ENCODE measurements around the gene MAP4K5.

Gene MAP4K5

GRCh38 chr14:50475460-50475859 lies 56.9 kb downstream of the MAP4K5 start:
- DNase-seq = no peak

DNA sequence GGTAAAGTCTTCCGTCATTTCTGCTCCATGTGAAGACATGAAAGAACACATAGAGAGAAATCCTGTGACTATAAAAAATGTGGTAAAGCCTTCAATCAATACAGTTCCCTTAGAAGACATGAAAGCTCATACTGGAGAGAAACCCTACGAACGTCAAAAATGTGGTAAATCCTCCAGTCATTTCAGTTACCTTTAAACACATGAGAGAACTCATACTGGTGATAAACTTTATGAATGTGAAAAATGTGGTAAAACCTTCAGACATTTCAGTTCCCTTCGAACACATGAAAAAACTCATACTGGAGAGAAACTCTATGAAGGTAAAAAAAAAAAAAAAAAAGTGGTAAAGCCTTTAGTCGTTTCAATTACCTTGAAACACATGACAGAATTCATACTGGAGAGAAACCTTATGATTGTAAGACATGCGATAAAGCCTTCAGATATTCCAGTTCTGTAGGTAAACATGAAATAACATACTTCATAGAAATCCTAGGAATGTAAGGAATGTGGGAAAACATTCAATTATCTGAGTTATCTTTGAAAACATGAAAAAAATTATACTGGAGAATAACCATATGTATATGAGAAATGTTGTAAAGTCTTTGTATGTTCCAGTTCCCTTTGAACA lies 60.4 kb downstream of the MAP4K5 start:
- DNase-seq = no peak

DNA sequence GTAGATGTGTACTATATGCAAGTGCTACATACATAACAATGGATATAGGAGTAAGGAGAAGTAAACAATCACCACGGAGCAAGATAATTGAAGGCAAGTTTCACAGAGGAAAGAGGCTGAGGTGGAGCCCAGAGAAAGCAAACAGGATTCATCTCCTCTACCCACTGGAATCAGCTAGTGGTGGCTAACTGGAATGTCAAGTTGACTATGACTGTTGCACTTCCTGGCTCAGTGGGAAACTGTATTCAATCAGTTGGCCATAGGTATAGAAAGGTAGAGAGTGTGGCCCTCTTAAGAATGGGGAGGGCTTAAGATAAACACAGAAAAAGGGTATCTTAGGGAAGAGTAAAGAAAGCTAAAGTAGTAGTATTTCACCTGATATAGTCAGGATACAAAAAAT lies 62.4 kb downstream of the MAP4K5 start:
- no peak for DNase-seq

DNA sequence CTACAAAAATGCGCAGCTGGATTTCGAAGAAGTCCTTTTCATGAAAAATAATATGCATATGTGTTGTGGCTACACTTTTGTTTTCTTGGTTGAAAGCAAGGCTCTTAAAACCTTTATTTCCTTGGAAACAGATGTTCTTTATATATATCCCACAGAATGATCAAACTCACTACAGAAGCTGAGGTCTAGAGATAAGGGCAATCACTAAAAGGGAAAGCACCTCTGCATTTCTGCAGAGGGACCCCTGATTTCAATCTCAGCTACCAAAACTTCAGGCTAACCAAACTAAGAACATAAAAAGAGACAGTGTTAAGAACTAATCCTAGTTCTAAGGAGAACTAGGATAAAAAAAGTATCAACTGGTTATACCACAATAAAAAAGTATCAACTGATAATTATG lies 70.3 kb downstream of the MAP4K5 start:
- DNase-seq = no peak

DNA sequence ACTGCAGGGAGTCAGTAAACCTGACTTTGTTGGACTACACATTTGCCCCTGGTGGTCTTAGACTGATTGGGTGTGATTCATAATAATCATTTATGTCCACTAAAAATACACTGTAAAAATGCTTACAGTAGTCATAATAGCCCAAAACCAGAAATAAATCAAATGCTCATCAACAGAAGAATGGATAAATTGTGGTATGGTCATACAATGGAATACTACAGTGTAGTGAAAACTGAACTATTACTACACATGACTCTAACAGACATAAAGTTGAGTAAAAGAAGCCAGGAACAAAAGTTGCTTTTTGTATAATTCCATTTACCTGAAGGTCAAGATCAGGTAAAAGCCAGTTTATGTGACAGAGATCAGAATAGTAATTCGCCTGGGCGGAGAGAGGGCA lies 78.5 kb downstream of the MAP4K5 start:
- DNase-seq = no peak

DNA sequence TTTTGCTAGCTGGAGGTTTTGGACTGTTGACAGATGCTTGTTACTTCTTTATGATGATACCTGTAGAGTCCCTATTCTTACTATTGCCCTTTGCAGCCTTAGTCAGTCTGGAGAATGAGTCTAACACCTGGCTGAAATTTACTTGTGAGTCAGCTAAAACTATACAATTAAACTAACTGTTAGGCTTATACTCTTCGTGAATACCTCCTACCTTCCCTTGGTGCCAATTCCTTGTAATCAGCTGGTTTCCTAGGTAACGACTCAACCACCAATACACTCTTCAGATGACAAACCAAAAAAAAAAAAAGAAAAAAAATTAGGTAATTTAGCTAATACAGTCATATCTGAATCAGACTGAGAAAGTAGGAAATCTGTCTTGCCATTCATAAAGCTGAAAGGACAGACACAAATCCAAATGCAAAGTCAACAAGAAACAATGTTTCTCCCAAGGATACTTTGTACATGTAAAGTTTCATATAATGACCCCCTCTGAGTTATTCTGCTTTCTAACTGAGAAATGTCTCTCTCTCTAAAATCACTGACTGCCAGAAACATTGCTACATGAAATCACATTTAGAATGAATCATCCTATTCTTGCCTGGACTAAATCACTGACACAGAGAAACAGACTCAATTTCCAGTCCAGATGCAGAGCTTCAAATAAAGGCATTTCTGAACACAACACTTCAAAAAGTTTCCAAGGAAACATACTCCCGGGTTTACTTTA lies 79.2 kb downstream of the MAP4K5 start:
- DNase-seq = no peak

DNA sequence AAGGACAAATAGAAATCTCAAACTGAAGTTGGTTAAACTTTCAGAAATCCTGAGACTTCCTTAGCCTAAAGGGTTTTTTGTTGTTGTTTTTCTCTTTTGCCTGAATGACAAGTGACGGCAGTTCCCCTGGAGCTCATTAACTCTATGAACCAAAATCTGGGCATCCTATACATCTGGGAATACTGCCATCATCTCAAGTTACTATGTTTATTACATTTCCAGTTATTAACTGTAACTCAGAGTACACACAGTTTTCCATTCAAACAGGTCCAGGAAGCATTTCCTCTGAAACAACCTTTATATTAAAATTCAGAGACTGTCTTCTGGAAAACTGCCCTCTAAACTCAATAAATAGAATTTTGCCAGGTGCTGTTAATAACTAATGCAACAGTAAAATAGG lies 80.1 kb downstream of the MAP4K5 start:
- DNase-seq = no peak

GRCh38 chr14:50451854-50452253 lies 80.5 kb downstream of the MAP4K5 start:
- no peak for DNase-seq

GRCh38 chr14:50447461-50447860 lies 84.9 kb downstream of the MAP4K5 start:
- no peak for DNase-seq

DNA sequence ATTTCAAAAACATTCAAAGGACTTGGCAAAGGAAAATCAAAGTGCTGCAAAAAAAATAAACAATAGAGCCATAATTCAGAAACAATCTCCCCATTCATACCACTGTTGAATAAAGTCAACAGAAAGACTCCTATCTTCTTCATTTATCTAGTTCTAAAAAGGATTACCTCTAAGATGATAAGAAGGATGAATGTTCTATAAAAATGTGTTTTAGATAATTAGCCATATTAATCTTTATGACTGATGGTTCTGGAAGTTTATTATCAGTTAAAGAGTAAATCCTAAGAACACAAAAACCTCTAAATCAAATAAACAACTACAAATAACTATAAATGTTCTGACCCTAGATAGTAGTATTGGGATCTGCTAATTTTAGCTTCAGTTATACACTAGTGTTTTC lies 97.8 kb downstream of the MAP4K5 start:
- no peak for DNase-seq

GRCh38 chr14:50432131-50432530 lies 100.2 kb downstream of the MAP4K5 start:
- no peak for DNase-seq

DNA sequence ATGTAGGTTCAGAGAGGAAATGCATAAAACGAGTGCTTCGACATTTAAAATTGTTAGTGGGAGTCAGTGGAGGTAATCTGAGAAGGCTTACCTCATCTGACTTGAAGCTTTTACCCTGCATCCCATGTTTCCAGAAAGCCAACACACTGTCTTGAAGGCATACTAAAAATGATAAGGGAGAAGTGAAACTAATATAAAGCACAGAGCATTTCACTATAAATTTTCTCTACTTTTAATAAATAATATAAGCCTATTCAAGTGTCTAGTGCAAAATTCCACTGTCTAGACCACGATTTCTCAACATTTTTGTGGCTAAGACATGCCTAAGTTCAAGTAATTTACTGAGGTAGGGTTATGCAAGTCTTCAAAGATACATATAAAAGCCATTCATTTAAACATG lies 106.6 kb downstream of the MAP4K5 start:
- no peak for DNase-seq

DNA sequence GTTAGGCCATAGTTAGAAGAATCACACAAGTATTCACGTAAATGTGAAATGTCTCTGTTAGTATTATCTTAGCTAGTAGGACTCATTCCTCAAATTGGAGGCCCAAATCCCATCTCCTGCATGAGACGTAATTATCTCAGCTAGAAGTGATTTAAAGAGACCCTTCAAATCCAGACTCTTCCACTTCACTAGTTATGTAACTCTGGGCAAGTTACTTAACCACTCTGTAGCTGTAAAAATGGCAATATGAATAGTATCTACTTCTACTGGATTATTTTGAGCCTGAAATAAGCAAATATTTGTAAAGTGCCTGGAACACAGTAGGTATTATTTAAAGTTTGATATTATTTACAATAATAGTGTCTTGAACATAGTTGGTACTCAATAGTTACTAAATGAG lies 107.3 kb downstream of the MAP4K5 start:
- DNase-seq = no peak

DNA sequence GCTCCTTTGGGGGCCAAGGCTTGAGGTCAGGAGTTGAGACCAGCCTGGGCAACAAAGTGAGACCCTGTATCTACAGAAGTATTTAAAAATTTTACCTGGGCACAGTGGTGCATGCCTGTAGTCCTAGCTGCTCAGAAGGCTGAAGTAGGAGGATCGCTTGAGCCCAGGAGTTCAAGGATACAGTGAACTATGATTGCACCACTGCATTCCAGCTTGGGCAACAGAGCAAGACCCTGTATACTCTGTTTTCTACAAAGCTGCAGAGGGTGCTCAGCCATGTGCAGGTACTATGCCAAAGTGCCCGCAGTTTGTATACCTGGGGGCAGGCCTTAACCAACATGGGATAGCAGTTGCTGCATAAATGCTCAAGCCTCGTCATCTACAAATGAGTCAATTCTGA lies 108.8 kb downstream of the MAP4K5 start:
- DNase-seq = no peak

DNA sequence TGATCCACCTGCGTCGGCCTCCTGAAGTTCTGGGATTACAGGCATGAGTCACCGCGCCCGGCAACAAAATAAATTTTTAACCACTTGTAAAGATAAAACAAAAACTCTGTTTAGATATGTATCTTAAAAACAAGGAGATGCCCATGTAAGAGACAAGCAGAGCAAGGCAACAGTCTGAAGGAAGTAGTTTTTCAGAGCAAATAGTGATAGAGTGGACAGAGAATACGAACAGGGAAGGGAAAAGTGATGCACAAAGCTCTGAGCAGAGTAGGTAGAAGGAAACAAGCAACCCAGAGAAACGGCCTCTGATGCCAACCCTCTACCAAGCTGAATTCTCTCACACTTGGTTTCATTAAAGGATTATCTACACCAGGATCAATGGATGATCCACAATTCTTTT lies 110.9 kb downstream of the MAP4K5 start:
- DNase-seq = no peak

GRCh38 chr14:50417853-50418252 lies 114.5 kb downstream of the MAP4K5 start:
- DNase-seq = no peak

GRCh38 chr14:50410921-50411320 lies 121.4 kb downstream of the MAP4K5 start:
- DNase-seq = no peak

- no peak for DNase-seq
These were observed 122.3 kb downstream of the MAP4K5 start for GRCh38 chr14:50410071-50410470.

DNA sequence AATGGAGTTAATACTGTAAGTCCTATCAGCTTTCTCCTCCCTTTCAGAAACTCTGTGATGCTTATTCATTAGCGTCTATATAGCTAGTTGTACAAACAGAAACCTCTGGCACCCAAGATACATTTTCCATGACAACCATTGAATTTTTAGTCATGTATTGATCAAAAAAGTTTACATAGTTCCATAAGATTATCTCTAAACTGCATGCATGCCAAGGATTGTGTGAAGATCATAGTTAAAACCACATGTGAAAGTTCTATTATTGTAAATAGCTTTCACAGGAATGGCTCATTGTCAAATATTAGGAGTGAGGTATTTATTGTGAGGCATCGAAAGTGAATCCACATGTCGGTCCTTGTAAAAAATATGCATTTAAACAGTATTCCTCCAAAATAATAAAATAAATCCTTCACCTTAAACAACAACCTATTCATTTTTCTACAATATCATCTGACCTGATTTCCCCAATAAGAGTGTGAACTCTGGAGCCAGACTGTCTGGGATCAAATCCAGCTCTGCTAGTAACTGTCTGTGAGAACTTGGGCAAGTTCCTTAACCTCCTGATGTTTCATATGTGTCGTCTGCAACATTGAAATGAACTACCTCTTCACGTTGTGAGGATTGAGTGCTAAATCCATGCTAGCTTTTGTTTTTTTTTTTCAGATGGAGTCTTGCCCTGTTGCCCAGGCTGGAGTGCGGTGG lies 125.1 kb downstream of the MAP4K5 start:
- DNase-seq = no peak

DNA sequence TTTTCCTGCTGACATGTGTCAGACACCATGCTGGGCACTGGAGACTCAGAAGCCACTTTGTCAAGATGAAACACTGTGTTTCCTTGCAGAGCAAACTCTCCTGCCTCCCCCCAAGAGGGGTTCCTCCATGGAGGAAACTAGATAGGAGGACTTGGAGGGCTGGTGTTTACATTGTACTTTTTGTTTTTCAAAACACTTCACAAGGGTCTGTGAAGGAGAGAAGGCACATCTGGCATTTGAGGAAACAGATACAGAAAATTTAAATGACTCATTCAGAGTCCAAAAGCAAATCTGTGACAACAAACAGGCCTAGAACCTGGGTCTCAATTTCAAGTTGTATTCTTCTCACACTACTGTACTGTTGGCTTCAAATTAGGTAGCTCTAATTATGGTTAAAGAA lies 128.9 kb downstream of the MAP4K5 start:
- DNase-seq = no peak

GRCh38 chr14:50402965-50403364 lies 129.4 kb downstream of the MAP4K5 start:
- DNase-seq = no peak

DNA sequence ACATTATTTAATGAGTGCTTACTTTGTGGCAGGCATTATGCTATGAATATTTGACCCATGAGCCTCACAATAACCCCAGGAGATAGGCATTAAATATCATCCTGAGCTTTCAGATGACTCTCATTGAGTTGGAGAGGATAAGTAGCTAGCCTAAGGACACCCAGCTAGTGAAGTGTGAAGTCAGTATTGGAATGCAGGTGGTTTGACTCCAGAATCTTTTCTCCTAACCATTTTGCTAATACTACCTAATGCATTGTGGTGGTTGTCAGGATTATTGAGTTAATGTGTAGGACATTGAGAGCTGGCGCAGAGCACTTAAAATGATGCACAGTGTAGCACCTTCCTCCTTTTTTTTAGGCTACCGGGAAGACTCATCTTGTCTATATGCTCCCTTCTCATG lies 131.9 kb downstream of the MAP4K5 start:
- DNase-seq = no peak

DNA sequence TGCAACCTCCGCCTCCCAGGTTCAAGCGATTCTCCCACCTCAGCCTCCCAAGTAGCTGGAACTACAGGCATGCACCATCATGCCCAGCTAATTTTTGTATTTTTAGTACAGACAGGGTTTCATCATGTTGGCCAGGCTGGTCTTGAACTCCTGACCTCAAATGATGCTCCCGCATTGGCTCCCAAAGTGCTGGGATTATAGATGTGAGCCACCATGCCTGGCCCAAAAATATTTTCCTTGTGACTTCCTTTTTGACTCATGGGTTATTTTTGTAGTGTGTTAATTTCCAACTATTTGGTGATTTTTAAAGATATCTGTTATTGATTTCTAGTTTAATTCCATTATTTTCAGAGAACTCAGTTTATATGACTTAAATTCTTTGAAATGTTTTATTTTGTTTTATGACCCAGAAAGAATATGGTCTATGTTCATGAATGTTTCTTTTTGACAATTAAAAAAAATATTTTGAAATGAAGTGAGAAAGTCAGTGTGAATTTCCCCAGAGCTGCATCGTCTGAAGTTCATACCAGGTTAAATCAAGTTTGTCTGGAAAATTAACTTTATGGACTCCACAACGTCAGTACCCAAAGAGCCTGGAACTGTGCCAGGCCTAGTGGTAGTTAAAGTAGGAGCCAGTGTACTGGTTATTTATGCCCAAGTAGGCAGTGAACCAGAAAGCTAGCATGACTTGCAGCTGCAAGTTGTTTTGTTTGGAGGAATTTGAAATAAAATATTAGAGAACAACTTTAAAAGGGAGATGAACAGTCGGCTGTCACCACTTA lies 132.9 kb downstream of the MAP4K5 start:
- no peak for DNase-seq

DNA sequence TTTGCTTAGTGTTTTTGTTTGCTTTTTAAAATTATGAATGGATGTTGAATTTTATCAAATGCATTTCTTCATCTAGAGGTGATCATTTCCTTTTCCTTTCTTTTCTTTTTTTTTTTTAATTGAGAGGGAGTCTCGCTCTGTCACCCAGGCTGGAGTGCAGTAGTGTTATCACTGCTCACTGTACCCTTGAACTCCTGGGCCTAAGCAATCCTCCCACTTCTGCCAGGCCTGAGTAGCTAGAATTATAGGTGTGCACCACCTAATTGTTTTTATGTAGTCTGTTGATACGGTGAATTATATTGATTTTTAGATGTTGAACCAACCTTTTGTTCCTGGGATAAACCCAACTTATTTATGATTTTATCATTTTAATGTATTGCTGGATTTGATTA lies 134.2 kb downstream of the MAP4K5 start:
- no peak for DNase-seq
